ENCODE data around the gene GRK1.
"Not testable (repeated sequence)": the region's sequence is repeated elsewhere in the genome, so short reads cannot be mapped to it uniquely, and the experiment has no call there.

Gene GRK1

DNA sequence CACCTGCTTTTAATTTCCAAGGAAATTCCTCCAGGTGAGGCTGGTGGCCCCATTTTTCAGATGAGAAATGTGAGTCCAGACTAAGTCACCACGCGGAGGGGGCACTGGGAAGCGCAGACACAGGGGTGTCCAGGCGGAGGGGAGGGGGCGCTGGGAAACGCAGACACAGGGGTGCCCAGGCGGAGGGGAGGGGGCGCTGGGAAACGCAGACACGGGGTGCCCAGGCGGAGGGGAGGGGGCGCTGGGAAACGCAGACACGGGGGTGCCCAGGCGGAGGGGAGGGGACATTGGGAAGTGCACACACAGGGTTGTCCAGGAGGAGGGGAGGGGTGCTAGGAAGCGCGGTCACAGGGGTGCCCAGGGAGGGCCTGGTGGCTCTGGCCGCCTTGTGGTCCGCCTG is 3.5 kb downstream of the GRK1 start:
- no peak overlapping the region for H3K4me3 ChIP-seq
- no peak for TF ChIP-seq FOXP2 (optimal IDR thresholded peaks at IDR 0.05; ENCODE audit: control extremely low read depth, extremely low read length, insufficient read depth)
- no peak for TF ChIP-seq EZH2 (IDR thresholded peaks at IDR 0.05)
- TF ChIP-seq POLR2AphosphoS5 (IDR thresholded peaks at IDR 0.05; ENCODE audit: borderline replicate concordance, low read depth, low read length): no peak
- H3K27ac ChIP-seq: no peak overlapping the region
- H3K36me3 ChIP-seq (ENCODE audit: insufficient read depth, low read length): no peaks in the 10 kb centered on the region
- H3K9me3 ChIP-seq (ENCODE audit: low read depth, low read length): no peaks in the 10 kb centered on the region
- H3K9ac ChIP-seq (ENCODE audit: insufficient read length): no peak overlapping the region
- DNase-seq (ENCODE audit: low read depth, low spot score): no peak

DNA sequence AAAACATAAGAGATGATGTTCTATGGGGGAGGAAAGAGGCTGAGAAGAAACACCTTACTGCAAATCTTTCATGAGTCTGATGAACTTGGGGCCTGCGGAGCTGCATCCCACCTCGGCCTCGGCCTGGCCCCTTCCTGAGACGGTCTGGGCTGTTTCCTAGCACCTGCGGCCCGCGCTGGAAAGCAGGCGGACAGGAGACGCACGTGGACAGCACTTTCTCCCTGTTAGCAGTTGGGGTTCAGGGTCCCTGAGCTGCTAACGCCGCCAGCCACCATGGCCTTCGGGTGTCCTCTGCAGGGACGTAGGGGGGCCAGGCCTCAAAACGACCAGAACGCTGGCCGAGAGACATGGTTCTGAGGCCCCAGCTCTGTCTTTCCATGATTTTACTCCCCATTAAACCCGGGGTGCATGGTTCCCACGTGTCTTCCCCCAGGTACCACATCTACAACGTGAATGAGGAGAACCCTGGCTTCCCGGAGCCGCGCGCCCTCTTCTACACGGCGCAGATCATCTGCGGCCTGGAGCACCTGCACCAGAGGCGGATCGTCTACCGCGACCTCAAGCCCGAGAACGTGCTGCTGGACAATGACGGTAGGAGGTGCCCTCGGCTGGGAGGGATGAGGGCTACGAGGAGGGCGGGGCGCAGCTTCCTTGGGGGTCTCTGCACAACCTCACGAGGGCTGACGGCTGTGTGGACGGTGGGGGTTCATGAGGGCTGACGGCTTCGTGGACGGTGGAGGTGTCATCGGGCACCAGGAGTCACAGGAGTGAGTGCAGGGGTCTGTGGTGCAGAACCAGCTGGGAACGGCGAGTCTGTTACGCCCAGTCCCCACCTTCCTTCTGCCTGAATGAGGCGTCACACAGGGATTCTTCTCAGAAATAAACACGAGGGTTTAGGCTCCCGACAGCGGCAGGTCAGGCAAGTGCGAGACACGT is 4.3 kb downstream of the GRK1 start:
- DNase-seq (ENCODE audit: low read depth, low spot score): no peak
- TF ChIP-seq FOXP2 (optimal IDR thresholded peaks at IDR 0.05; ENCODE audit: control extremely low read depth, extremely low read length, insufficient read depth) (no peak), POLR2AphosphoS5 (IDR thresholded peaks at IDR 0.05; ENCODE audit: borderline replicate concordance, low read depth, low read length) (no peak), EZH2 (IDR thresholded peaks at IDR 0.05) (no peak)
- Histone ChIP-seq H3K9me3 (ENCODE audit: low read depth, low read length) (no peaks in the 10 kb centered on the region), H3K9ac (ENCODE audit: insufficient read length) (no peak overlapping the region), H3K4me3 (no peak overlapping the region), H3K36me3 (ENCODE audit: insufficient read depth, low read length) (no peaks in the 10 kb centered on the region), H3K27ac (no peak overlapping the region)

DNA sequence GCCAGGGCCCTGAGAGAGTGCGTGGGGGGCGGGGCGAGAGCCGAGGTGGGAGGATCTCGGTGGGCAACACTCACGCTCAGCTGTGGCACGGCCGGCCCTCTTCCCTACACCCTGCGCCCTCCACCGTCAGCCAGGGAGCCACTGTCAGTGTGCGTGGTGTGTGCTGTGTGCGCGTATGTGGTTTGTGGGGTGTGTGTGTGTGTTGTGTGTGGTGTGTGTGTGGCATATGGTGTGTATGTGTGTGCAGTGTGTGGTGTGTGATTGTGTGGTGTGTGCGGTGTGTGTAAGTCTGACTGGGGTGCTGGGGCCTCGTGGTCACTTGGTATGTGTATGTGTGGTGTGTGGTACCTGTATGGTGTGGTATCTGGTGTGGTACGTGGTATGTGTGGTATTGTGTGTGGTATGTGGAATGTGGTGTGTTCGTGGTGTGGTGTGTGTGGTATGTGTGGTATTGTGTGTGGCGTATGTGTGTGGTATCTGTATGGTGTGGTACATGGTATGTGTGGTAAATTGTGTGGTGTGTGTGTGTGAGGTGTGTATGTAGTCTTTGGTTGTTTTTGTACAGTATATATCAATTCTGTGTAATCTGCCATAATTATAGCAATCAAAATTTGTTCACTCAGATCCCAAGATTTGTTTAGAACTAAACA is 5.1 kb downstream of the GRK1 start:
- DNase-seq (ENCODE audit: low read depth, low spot score): no peak
- H3K36me3 ChIP-seq (ENCODE audit: insufficient read depth, low read length): no peaks in the 10 kb centered on the region

DNA sequence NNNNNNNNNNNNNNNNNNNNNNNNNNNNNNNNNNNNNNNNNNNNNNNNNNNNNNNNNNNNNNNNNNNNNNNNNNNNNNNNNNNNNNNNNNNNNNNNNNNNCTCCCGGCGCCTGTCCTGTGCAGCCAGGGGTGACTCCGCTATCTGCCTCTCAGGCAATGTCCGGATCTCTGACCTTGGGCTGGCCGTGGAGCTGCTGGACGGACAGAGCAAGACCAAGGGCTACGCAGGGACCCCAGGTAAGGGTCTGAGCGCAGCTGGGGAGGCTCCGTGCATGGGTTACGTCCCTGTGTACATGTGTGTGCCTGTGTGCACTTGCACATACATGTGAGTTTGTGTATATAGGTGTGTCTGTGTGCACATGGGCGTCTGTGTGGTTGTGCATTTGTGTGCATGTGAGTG is 55.9 kb downstream of the GRK1 start:
- TF ChIP-seq FOXP2 (optimal IDR thresholded peaks at IDR 0.05; ENCODE audit: control extremely low read depth, extremely low read length, insufficient read depth): no peak
- no peak for TF ChIP-seq EZH2 (IDR thresholded peaks at IDR 0.05)
- TF ChIP-seq POLR2AphosphoS5 (IDR thresholded peaks at IDR 0.05; ENCODE audit: borderline replicate concordance, low read depth, low read length): no peak
- no peak overlapping the region for H3K9ac ChIP-seq (ENCODE audit: insufficient read length)
- no peak overlapping the region for H3K27ac ChIP-seq
- H3K9me3 ChIP-seq (ENCODE audit: low read depth, low read length): no peaks in the 10 kb centered on the region
- no peak overlapping the region for H3K4me3 ChIP-seq
- no peaks in the 10 kb centered on the region for H3K36me3 ChIP-seq (ENCODE audit: insufficient read depth, low read length)
- DNase-seq (ENCODE audit: low read depth, low spot score): no peak

More for the DNA sequence above, 5.1 kb downstream of the GRK1 start:
- Histone ChIP-seq H3K9ac (ENCODE audit: insufficient read length) (no peak overlapping the region), H3K4me3 (no peak overlapping the region), H3K27ac (no peak overlapping the region), H3K9me3 (ENCODE audit: low read depth, low read length) (no peaks in the 10 kb centered on the region)
- no peak for TF ChIP-seq FOXP2 (optimal IDR thresholded peaks at IDR 0.05; ENCODE audit: control extremely low read depth, extremely low read length, insufficient read depth)
- no peak for TF ChIP-seq POLR2AphosphoS5 (IDR thresholded peaks at IDR 0.05; ENCODE audit: borderline replicate concordance, low read depth, low read length)
- TF ChIP-seq EZH2 (IDR thresholded peaks at IDR 0.05): no peak

DNA sequence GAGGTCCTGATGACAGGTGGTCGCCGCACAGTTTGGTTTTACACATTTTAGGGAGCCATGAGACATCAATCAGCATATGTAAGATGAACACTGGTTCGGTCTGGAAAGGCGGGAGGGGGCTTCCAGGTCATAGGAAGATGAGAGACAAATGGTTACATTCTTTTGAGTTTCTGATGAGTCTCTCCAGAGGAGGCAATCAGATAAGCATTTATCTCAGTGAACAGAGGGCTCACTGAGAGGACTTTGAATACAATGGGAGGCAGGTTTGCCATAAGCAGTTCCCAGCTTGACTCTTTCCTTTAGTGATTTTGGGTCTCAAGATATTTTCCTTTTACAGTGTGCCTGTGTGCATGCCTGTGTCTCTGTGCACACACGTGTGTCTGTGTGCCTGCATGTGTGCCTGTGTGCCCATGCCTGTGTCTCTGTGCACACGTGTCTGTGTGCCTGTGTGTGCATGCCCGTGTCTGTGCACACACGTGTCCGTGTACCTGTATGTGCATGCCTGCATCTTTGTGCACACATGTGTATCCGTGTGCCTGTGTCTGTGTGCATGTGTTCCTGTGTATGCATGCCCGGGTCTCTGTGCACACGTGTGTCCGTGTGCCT is 56.5 kb downstream of the GRK1 start:
- DNase-seq (ENCODE audit: low read depth, low spot score): no peak
- H3K9me3 ChIP-seq (ENCODE audit: low read depth, low read length): no peaks in the 10 kb centered on the region
- H3K27ac ChIP-seq: no peak overlapping the region
- no peak overlapping the region for H3K4me3 ChIP-seq
- no peak overlapping the region for H3K9ac ChIP-seq (ENCODE audit: insufficient read length)
- H3K36me3 ChIP-seq (ENCODE audit: insufficient read depth, low read length): no peaks in the 10 kb centered on the region
- TF ChIP-seq EZH2 (IDR thresholded peaks at IDR 0.05) (no peak), POLR2AphosphoS5 (IDR thresholded peaks at IDR 0.05; ENCODE audit: borderline replicate concordance, low read depth, low read length) (no peak), FOXP2 (optimal IDR thresholded peaks at IDR 0.05; ENCODE audit: control extremely low read depth, extremely low read length, insufficient read depth) (no peak)

DNA sequence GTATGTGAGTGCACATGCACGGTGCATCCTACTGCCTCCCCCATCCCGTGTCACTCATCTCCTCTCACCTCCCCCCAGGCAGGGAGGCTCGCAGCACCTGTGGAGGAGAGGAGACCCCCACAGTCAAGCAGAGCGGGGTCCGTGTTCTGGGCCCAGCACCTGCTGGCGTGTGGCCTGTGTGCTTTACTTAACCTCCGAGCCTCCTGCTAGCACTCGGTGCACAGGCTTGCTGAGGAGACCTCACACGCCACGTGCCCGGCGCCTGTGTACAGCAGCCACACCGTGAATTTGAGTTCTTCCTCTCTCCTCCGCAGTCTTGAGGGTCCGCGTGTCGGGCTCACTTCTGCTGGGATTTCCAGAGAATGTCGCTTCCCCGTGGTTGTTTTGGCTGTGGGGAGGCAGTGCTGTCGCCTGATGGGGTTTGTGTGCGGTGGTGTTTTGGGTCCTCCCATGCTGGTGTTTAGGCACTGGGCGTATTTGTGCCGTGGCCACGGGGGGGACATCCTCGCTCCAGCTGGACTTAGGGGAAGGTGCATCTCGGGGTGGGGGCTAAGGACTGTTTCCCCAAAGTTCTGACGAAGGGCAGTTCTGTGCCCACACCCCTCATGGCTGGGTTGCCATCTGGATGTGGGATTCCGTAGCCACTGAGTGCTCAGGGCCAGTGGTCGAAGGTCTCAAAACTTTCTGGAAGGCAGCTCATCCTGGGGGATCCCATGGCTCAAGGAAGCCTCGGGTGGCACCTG is 57.2 kb downstream of the GRK1 start:
- Histone ChIP-seq H3K9ac (ENCODE audit: insufficient read length) (no peak overlapping the region), H3K27ac (no peak overlapping the region), H3K9me3 (ENCODE audit: low read depth, low read length) (no peaks in the 10 kb centered on the region), H3K36me3 (ENCODE audit: insufficient read depth, low read length) (no peaks in the 10 kb centered on the region), H3K4me3 (no peak overlapping the region)
- no peak for TF ChIP-seq FOXP2 (optimal IDR thresholded peaks at IDR 0.05; ENCODE audit: control extremely low read depth, extremely low read length, insufficient read depth)
- TF ChIP-seq EZH2 (IDR thresholded peaks at IDR 0.05): no peak
- no peak for TF ChIP-seq POLR2AphosphoS5 (IDR thresholded peaks at IDR 0.05; ENCODE audit: borderline replicate concordance, low read depth, low read length)
- no peak for DNase-seq (ENCODE audit: low read depth, low spot score)

DNA sequence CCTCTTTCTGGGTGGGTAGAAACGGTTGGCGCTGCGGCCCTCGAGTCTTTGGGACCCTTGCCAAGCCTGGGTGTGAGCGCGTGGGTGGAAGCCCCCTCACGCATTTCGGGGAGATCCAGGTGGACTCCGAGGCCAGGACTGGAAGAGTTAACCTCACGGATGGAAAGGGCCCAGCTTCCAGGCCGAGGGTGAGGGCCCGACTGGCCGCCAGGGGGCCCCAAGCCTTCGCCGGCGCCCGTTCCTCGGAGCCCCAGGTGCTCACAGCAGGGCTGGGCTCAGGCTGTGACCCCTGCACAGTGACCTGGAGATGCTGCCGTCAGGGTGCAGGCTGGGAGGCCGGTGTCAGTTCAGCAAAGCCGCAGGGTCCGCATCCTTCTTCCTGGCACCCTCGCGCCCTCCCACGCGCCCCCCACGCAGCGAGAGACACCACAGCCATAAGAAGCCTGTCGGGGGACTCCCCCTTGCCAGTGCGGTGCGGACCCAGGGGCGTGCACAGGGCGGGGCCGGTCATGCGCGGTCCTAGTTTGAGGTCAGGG is 57.8 kb downstream of the GRK1 start:
- Histone ChIP-seq H3K9me3 (ENCODE audit: low read depth, low read length) (no peaks in the 10 kb centered on the region), H3K4me3 (no peak overlapping the region), H3K9ac (ENCODE audit: insufficient read length) (no peak overlapping the region), H3K27ac (no peak overlapping the region), H3K36me3 (ENCODE audit: insufficient read depth, low read length) (no peaks in the 10 kb centered on the region)
- no peak for DNase-seq (ENCODE audit: low read depth, low spot score)
- TF ChIP-seq POLR2AphosphoS5 (IDR thresholded peaks at IDR 0.05; ENCODE audit: borderline replicate concordance, low read depth, low read length): no peak
- TF ChIP-seq EZH2 (IDR thresholded peaks at IDR 0.05): no peak

DNA sequence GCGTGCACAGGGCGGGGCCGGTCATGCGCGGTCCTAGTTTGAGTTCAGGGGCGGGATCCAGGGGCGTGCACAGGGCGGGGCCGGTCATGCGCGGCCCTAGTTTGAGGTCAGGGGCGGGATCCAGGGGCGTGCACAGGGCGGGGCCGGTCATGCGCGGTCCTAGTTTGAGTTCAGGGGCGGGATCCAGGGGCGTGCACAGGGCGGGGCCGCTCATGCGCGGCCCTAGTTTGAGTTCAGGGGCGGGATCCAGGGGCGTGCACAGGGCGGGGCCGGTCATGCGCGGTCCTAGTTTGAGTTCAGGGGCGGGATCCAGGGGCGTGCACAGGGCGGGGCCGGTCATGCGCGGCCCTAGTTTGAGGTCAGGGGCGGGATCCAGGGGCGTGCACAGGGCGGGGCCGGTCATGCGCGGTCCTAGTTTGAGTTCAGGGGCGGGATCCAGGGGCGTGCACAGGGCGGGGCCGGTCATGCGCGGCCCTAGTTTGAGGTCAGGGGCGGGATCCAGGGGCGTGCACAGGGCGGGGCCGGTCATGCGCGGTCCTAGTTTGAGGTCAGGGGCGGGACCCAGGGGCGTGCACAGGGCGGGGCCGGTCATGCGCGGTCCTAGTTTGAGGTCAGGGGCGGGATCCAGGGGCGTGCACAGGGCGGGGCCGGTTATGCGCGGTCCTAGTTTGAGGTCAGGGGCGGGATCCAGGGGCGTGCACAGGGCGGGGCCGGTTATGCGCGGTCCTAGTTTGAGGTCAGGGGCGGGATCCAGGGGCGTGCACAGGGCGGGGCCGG is 58.5 kb downstream of the GRK1 start:
- H3K4me3 ChIP-seq; H3K27ac ChIP-seq; H3K9ac ChIP-seq (ENCODE audit: insufficient read length); H3K36me3 ChIP-seq (ENCODE audit: insufficient read depth, low read length); DNase-seq (ENCODE audit: low read depth, low spot score); H3K9me3 ChIP-seq (ENCODE audit: low read depth, low read length): not testable (repeated sequence)

DNA sequence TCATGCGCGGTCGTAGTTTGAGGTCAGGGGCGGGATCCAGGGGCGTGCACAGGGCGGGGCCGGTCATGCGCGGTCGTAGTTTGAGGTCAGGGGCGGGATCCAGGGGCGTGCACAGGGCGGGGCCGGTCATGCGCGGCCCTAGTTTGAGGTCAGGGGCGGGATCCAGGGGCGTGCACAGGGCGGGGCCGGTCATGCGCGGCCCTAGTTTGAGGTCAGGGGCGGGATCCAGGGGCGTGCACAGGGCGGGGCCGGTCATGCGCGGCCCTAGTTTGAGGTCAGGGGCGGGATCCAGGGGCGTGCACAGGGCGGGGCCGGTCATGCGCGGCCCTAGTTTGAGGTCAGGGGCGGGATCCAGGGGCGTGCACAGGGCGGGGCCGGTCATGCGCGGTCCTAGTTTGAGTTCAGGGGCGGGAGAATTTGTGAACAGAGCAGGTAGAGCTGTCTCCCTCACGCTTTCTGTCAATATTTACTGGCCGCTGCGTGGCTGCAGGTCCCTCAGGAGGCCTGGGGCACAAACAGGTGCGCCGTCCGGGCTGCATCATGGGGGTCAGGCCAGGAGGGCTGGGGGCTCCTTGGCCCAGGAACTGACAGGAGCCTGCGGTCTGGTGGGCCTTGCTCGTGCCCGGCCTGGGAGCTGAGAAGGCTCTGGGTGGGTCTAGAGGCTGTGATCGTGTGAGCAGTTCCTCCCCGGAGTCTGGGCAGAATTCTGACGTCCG is 59.2 kb downstream of the GRK1 start:
- not testable (repeated sequence) for H3K4me3 ChIP-seq; H3K27ac ChIP-seq; H3K9me3 ChIP-seq (ENCODE audit: low read depth, low read length); H3K36me3 ChIP-seq (ENCODE audit: insufficient read depth, low read length); H3K9ac ChIP-seq (ENCODE audit: insufficient read length); DNase-seq (ENCODE audit: low read depth, low spot score)

Data from SK-N-MC (cell line).